Tibial artery (tissue), 4 donors: ENCODE results near the gene UNC5CL.

Experiments
- DNase-seq, 2 donors: peaks; one replicate each; pipeline ENCODE4 v3.0.0-alpha.2; 2019
- H3K27ac ChIP-seq, 2 donors: fragments of 200-600 bp; sonication (generic) in 1 of 2; 1 replicate in 1 of 2; 2 replicates in 1 of 2; pipeline ENCODE4 v1.5.1; 2018 to 2019; ENCODE audit warnings: mild to moderate bottlenecking in 1 of 2
- H3K27me3 ChIP-seq, 2 donors: fragments of 200-600 bp; sonication (generic) in 1 of 2; one replicate each; pipeline versions ENCODE4 v1.5.1 to v1.6.0; 2016 to 2019
- H3K36me3 ChIP-seq, 3 donors: fragments of 200-600 bp; sonication (generic) in 2 of 3; one replicate each; pipeline ENCODE4 v1.5.1; 2016 to 2019; ENCODE audit warnings: mild to moderate bottlenecking in 2 of 3
- H3K4me1 ChIP-seq, 4 donors: fragments of 200-600 bp; sonication (generic) in 2 of 4; 1 replicate in 3 of 4; 2 replicates in 1 of 4; pipeline ENCODE4 v1.5.1; 2016 to 2019
- H3K4me3 ChIP-seq, 2 donors: fragments of 200-600 bp; sonication (generic) in 1 of 2; 1 replicate in 1 of 2; 2 replicates in 1 of 2; pipeline ENCODE4 v1.5.1; 2018 to 2019; ENCODE audit warnings: mild to moderate bottlenecking in 2 of 2
- H3K9me3 ChIP-seq, 3 donors: fragments of 200-600 bp; sonication (generic) in 1 of 3; one replicate each; pipeline ENCODE4 v1.5.1; 2016 to 2019
- intact Hi-C: fragments of 100-400 bp; cut with DNase I; formaldehyde crosslinking; loops from one replicate; pipeline ENCODE4 v1.15.0; 2023; ENCODE audit warnings: low total_unique reads
- TF ChIP-seq, protein P1 (sequence below), 2 experiments: fragments of 200-600 bp in 1 of 2; fragments of 450-650 bp in 1 of 2; IDR thresholded peaks; one replicate each; pipeline ENCODE4 v1.5.1; 2017 to 2019; ENCODE audit warnings: antibody characterized with exemption in 2 of 2, mild to moderate bottlenecking in 1 of 2, moderate library complexity in 1 of 2

UNC5CL gene

DNA sequence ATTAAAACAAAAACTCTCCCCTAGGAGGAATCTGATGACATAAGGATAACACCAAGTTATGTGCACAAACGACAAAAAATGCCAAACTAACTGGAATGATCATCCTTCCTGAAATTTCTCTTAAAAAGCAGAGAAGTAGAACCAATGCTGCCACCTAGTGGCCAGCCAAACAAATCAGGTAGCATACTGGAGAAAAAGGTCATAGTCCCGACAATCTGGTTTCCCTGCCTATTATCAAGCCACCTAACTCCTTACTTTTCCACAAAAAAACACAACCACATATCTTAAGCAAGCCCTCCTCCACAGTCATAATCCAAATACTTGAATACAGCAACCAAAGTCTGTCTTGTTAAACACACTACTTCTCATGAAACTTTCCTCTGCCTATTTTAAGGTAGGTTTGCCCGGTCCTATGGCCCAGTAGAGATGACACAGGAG, 27.9 kb upstream of the UNC5CL start:
- DNase-seq: peak in 1 of 2 donors; percentile 79
- H3K4me1 ChIP-seq: peaks cover 0 to 10% (median 8%) of the 10 kb centered on the region in 4 donors
- intact Hi-C loops: loop anchor here (5.0 to 10.0 kb wide), 2 partner anchors 40 to 62 kb away; no protein-coding TSS in a partner anchor
- no peak overlapping the region for H3K27ac ChIP-seq
- H3K9me3 ChIP-seq: no peaks in the 10 kb centered on the region
- TF ChIP-seq, protein P1, sequence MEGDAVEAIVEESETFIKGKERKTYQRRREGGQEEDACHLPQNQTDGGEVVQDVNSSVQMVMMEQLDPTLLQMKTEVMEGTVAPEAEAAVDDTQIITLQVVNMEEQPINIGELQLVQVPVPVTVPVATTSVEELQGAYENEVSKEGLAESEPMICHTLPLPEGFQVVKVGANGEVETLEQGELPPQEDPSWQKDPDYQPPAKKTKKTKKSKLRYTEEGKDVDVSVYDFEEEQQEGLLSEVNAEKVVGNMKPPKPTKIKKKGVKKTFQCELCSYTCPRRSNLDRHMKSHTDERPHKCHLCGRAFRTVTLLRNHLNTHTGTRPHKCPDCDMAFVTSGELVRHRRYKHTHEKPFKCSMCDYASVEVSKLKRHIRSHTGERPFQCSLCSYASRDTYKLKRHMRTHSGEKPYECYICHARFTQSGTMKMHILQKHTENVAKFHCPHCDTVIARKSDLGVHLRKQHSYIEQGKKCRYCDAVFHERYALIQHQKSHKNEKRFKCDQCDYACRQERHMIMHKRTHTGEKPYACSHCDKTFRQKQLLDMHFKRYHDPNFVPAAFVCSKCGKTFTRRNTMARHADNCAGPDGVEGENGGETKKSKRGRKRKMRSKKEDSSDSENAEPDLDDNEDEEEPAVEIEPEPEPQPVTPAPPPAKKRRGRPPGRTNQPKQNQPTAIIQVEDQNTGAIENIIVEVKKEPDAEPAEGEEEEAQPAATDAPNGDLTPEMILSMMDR (IDR thresholded peaks at IDR 0.05): peak; percentile 69
- peaks cover 20 to 56% (median 25%) of the 10 kb centered on the region in 3 donors for H3K36me3 ChIP-seq
- H3K4me3 ChIP-seq: no peak overlapping the region
- H3K27me3 ChIP-seq: no peaks in the 10 kb centered on the region

DNA sequence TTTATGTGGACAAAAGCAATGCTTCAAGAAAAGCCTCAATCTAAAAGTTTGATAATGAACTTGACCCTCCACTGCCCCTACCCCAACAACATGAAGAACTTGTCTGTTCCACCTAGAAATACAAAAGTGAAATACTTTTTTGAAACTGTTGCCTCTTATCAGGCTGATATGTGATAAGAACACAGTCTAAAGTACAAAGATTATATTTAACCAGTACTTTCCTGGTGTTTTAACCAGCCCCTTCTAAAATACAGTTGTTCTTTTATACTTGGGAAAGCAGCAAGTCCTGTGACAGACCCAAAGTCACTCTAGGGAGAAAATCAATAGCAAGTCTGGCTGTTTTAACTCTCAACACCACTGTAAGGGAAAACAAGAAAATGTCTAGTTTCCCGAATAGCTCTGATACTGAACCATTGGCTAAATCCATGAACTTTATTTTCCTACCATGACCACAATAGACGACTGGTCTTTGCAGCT, 26.6 kb upstream of the UNC5CL start:
- DNase-seq: no peak
- H3K4me3 ChIP-seq: no peak overlapping the region
- H3K27me3 ChIP-seq: no peaks in the 10 kb centered on the region
- H3K4me1 ChIP-seq: peaks cover 0 to 4% (median 2%) of the 10 kb centered on the region in 4 donors
- TF ChIP-seq, protein P1 (IDR thresholded peaks at IDR 0.05): no peak
- no peak overlapping the region for H3K27ac ChIP-seq
- peaks cover 20 to 66% (median 37%) of the 10 kb centered on the region in 3 donors for H3K36me3 ChIP-seq
- H3K9me3 ChIP-seq: no peaks in the 10 kb centered on the region
- intact Hi-C loops: loop anchor here (5.0 to 10.0 kb wide), 2 partner anchors 38 to 61 kb away; no protein-coding TSS in a partner anchor

DNA sequence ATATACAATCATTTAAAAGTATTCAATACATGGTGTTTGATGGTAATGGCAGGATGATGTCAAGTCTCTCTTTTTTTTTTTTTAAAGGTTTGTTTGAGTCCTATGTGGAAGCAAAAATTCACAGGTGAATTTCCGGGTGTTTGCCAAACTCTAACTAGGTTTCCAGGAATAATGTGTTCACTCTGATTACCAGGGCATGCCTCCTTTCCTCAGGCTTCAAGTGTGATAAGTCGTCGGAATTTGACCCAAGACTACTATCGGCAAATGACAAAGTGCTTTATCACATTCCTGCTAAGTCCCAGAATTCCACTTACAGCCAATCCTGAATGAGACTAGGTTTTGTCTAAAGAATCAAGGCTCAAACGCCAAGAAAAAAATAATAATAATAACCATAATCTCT, 25.8 kb upstream of the UNC5CL start:
- intact Hi-C loops: loop anchor here (5.0 to 10.0 kb wide), 2 partner anchors 38 to 60 kb away; no protein-coding TSS in a partner anchor
- no peak for DNase-seq
- H3K27me3 ChIP-seq: no peaks in the 10 kb centered on the region
- peaks cover 20 to 66% (median 39%) of the 10 kb centered on the region in 3 donors for H3K36me3 ChIP-seq
- TF ChIP-seq, protein P1 (IDR thresholded peaks at IDR 0.05): no peak
- no peaks in the 10 kb centered on the region for H3K9me3 ChIP-seq
- peaks cover 0 to 1% (median 0%) of the 10 kb centered on the region in 4 donors for H3K4me1 ChIP-seq
- H3K27ac ChIP-seq: no peak overlapping the region
- H3K4me3 ChIP-seq: no peak overlapping the region

DNA sequence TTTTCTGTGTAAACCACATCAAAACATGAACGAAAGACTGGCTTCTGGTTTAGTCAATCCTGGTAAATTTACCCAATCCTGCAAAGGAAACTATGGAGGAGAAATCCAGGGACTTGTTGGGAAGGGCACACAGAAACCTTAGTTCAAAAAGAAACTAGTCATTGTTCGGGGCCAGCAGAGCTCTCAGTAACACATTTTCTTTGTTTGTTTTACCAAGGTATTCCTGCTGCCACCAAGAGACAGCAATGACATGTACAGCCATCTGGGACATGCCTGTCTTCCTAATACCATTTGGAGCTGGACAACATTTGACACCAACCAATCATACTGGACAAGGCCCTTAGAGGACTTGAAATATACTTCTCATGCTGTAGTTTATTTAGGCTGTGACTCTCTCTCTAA, 24.9 kb upstream of the UNC5CL start:
- TF ChIP-seq, protein P1 (IDR thresholded peaks at IDR 0.05): no peak
- H3K27me3 ChIP-seq: no peaks in the 10 kb centered on the region
- no peak overlapping the region for H3K27ac ChIP-seq
- H3K9me3 ChIP-seq: no peaks in the 10 kb centered on the region
- DNase-seq: no peak
- peaks cover 20 to 56% (median 39%) of the 10 kb centered on the region in 3 donors for H3K36me3 ChIP-seq
- intact Hi-C loops: loop anchor here (10.0 kb wide), 1 partner anchor 59 kb away; no protein-coding TSS in a partner anchor
- peaks cover 0 to 3% (median 0%) of the 10 kb centered on the region in 4 donors for H3K4me1 ChIP-seq
- H3K4me3 ChIP-seq: no peak overlapping the region

DNA sequence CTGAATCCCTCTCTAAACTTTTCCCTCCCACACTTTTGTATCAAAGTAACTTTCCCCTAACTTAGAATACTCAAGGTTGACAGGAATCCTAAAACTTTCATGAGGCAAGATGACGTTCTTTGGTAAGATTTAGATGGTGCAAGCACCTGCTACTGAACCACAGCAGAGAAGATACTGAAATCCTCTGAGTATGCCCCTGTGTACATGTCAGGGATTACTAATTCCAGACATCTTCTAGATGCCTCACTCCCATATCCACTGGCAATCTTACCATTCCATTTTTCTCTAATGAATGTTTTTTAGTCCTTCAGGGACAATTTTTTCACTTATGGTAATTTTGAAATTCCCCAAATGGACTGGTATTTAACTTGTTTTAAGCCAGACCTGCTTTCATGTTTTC, 23.0 kb upstream of the UNC5CL start:
- Histone ChIP-seq H3K4me1 (peaks cover 0 to 6% (median 0%) of the 10 kb centered on the region in 4 donors), H3K36me3 (peaks cover 20 to 45% (median 39%) of the 10 kb centered on the region in 3 donors), H3K27ac (no peak overlapping the region), H3K9me3 (no peaks in the 10 kb centered on the region), H3K27me3 (no peaks in the 10 kb centered on the region), H3K4me3 (no peak overlapping the region)
- TF ChIP-seq, protein P1 (IDR thresholded peaks at IDR 0.05): no peak
- no peak for DNase-seq
- intact Hi-C loops: loop anchor here (10.0 kb wide), 1 partner anchor 57 kb away; no protein-coding TSS in a partner anchor
